Measurements from ENCODE around the gene DEPP1.

DEPP1 gene

GRCh38 chr10:44993922-44994751 lies 15.5 kb upstream of the DEPP1 start:
- H3K27ac ChIP-seq, result peak overlapping the region; percentile 72; the same call in 1 of the 2 replicates
- no peak overlapping the region for H3K4me3 ChIP-seq (IDR thresholded peaks at IDR 0.05; ENCODE audit: insufficient read depth, low read depth, low read length)
- H3K36me3 ChIP-seq (ENCODE audit: insufficient read depth), result peaks cover 3% of the 10 kb centered on the region; the same call in 1 of the 2 replicates
- no peaks in the 10 kb centered on the region for H3K79me2 ChIP-seq (ENCODE audit: insufficient read depth, low read depth)
- no peaks in the 10 kb centered on the region for H3K27me3 ChIP-seq (ENCODE audit: insufficient read depth, low read depth)
- H2AFZ ChIP-seq (ENCODE audit: low read depth), result no peak overlapping the region
- H3K4me1 ChIP-seq (ENCODE audit: low read depth, poor library complexity, severe bottlenecking), result peaks cover 82% of the 10 kb centered on the region
- H3K9ac ChIP-seq, result no peak overlapping the region
- H3K4me2 ChIP-seq, result peak overlapping the region; percentile 48
- no peaks in the 10 kb centered on the region for H4K20me1 ChIP-seq (ENCODE audit: insufficient read depth)
- TF ChIP-seq CTCF (conservative IDR thresholded peaks at IDR 0.05; ENCODE audit: low read depth, low read length), result no peak

GRCh38 chr10:44993226-44993921 lies 14.8 kb upstream of the DEPP1 start:
- H3K4me3 ChIP-seq (IDR thresholded peaks at IDR 0.05; ENCODE audit: insufficient read depth, low read depth, low read length), result no peak overlapping the region
- no peaks in the 10 kb centered on the region for H4K20me1 ChIP-seq (ENCODE audit: insufficient read depth)
- no peak for TF ChIP-seq CTCF (conservative IDR thresholded peaks at IDR 0.05; ENCODE audit: low read depth, low read length)
- no peak overlapping the region for H2AFZ ChIP-seq (ENCODE audit: low read depth)
- H3K79me2 ChIP-seq (ENCODE audit: insufficient read depth, low read depth), result no peaks in the 10 kb centered on the region
- peaks cover 3% of the 10 kb centered on the region; the same call in 1 of the 2 replicates for H3K36me3 ChIP-seq (ENCODE audit: insufficient read depth)
- H3K4me1 ChIP-seq (ENCODE audit: low read depth, poor library complexity, severe bottlenecking), result peaks cover 82% of the 10 kb centered on the region
- H3K27ac ChIP-seq, result peak overlapping the region; percentile 72; the same call in 1 of the 2 replicates
- H3K4me2 ChIP-seq, result peak overlapping the region; percentile 7; the same call in 1 of the 2 replicates
- H3K9ac ChIP-seq, result no peak overlapping the region
- H3K27me3 ChIP-seq (ENCODE audit: insufficient read depth, low read depth), result no peaks in the 10 kb centered on the region

- Histone ChIP-seq H3K9ac (no peak overlapping the region), H3K79me2 (ENCODE audit: insufficient read depth, low read depth) (no peaks in the 10 kb centered on the region), H3K36me3 (ENCODE audit: insufficient read depth) (peaks cover 6% of the 10 kb centered on the region; the same call in 1 of the 2 replicates), H3K4me2 (peak overlapping the region; percentile 8; the same call in 1 of the 2 replicates), H3K4me3 (IDR thresholded peaks at IDR 0.05; ENCODE audit: insufficient read depth, low read depth, low read length) (no peak overlapping the region), H2AFZ (ENCODE audit: low read depth) (no peak overlapping the region), H3K4me1 (ENCODE audit: low read depth, poor library complexity, severe bottlenecking) (peaks cover 79% of the 10 kb centered on the region), H4K20me1 (ENCODE audit: insufficient read depth) (no peaks in the 10 kb centered on the region), H3K27me3 (ENCODE audit: insufficient read depth, low read depth) (no peaks in the 10 kb centered on the region), H3K27ac (peak overlapping the region; percentile 72; the same call in 1 of the 2 replicates)
- no peak for TF ChIP-seq CTCF (conservative IDR thresholded peaks at IDR 0.05; ENCODE audit: low read depth, low read length)
These were observed 14.2 kb upstream of the DEPP1 start for GRCh38 chr10:44992732-44993225.

- Histone ChIP-seq H3K4me3 (IDR thresholded peaks at IDR 0.05; ENCODE audit: insufficient read depth, low read depth, low read length) (no peak overlapping the region), H3K4me1 (ENCODE audit: low read depth, poor library complexity, severe bottlenecking) (peaks cover 73% of the 10 kb centered on the region), H3K27ac (0 out of 2 replicates have a peak overlapping the region, but pooled peaks have one; percentile 7), H3K9ac (no peak overlapping the region), H2AFZ (ENCODE audit: low read depth) (no peak overlapping the region), H3K4me2 (peak overlapping the region; percentile 8; the same call in 1 of the 2 replicates), H4K20me1 (ENCODE audit: insufficient read depth) (no peaks in the 10 kb centered on the region), H3K36me3 (ENCODE audit: insufficient read depth) (peaks cover 6% of the 10 kb centered on the region; the same call in 1 of the 2 replicates), H3K79me2 (ENCODE audit: insufficient read depth, low read depth) (no peaks in the 10 kb centered on the region), H3K27me3 (ENCODE audit: insufficient read depth, low read depth) (no peaks in the 10 kb centered on the region)
- TF ChIP-seq CTCF (conservative IDR thresholded peaks at IDR 0.05; ENCODE audit: low read depth, low read length), result no peak
These were observed 13.6 kb upstream of the DEPP1 start for GRCh38 chr10:44992070-44992731.

Measured in KMS-11 (cell line).